Endodermal cell (in vitro differentiated cells): ENCODE data around the gene KCTD17. TPM values are rescaled to one million over a fixed set of nuclear protein-coding genes. Genes with fewer than 3 reads are reported as not detected.

Experiments
- DNase-seq: peaks from one replicate; pipeline ENCODE4 v3.0.0-alpha.2; 2017
- H3K27ac ChIP-seq: 2 replicates; pipeline ENCODE4 v1.5.1; 2013; ENCODE audit warnings: mild to moderate bottlenecking, low read depth, low read length, moderate library complexity
- H3K27me3 ChIP-seq: 2 replicates; pipeline ENCODE4 v1.6.1; 2013; ENCODE audit warnings: mild to moderate bottlenecking, low read length, moderate library complexity; ENCODE audit not compliant: insufficient read depth, control insufficient read depth, poor library complexity, severe bottlenecking
- H3K36me3 ChIP-seq: 2 replicates; pipeline ENCODE4 v1.7.0; 2013; ENCODE audit warnings: mild to moderate bottlenecking, low read length, moderate library complexity; ENCODE audit not compliant: control insufficient read depth, insufficient read depth
- H3K4me1 ChIP-seq: one replicate; pipeline ENCODE4 v1.7.0; 2013; ENCODE audit warnings: low read length; ENCODE audit not compliant: control insufficient read depth, insufficient read depth
- H3K4me3 ChIP-seq: 2 replicates; pipeline ENCODE4 v1.5.1; 2013; ENCODE audit warnings: mild to moderate bottlenecking, low read length, moderate library complexity
- H3K9ac ChIP-seq: 2 replicates; pipeline ENCODE4 v1.6.1; 2013; ENCODE audit warnings: mild to moderate bottlenecking, low read length, moderate library complexity; ENCODE audit not compliant: poor library complexity, severe bottlenecking; ENCODE audit errors: extremely low read depth
- H3K9me3 ChIP-seq: 2 replicates; pipeline ENCODE4 v1.6.1; 2013; ENCODE audit warnings: mild to moderate bottlenecking, low read length, moderate library complexity; ENCODE audit not compliant: control insufficient read depth
- H3K27ac Mint-ChIP-seq: 2 replicates; pipeline ENCODE4 v1.8.0; 2020; ENCODE audit warnings: mixed read lengths
- H3K27me3 Mint-ChIP-seq: 2 replicates; pipeline ENCODE4 v1.8.0; 2021; ENCODE audit warnings: mild to moderate bottlenecking, mixed read lengths; ENCODE audit not compliant: insufficient read depth
- H3K36me3 Mint-ChIP-seq: 2 replicates; pipeline ENCODE4 v1.8.0; 2020; ENCODE audit warnings: low read depth, mixed read lengths
- H3K4me1 Mint-ChIP-seq: 2 replicates; pipeline ENCODE4 v1.8.0; 2020; ENCODE audit warnings: mixed read lengths
- H3K4me3 Mint-ChIP-seq: 2 replicates; pipeline ENCODE4 v1.8.0; 2020; ENCODE audit warnings: mild to moderate bottlenecking, moderate library complexity, mixed read lengths
- H3K9me3 Mint-ChIP-seq: 2 replicates; pipeline ENCODE4 v1.8.0; 2020; ENCODE audit warnings: mild to moderate bottlenecking, mixed read lengths
- CTCF ChIP-seq: fragments of 200-600 bp; sonication (generic); conservative IDR thresholded peaks from 2 replicates; pipeline ENCODE4 v1.5.0; 2021; ENCODE audit warnings: antibody characterized with exemption, mild to moderate bottlenecking
- WGBS, 2 experiments: methylation state at CpG; one replicate each; pipeline versions ENCODE4 v1.1.5 to v1.1.7; 2013; ENCODE audit warnings: missing lambda C conversion rate in 2 of 2, mixed read lengths in 1 of 2; ENCODE audit not compliant: insufficient coverage in 1 of 2, insufficient read length in 1 of 2; 5-methylcytosine and 5-hydroxymethylcytosine counted together
- total RNA-seq, 2 donors: library from RNA; stranded (reverse); fragmentation: NEBNext Ultra II Directional in 1 of 2; extraction: Animal tissue kit (Norgen Biotek cat#: 25700) in 1 of 2; gene quantifications; 2 replicates in 1 of 2; 3 replicates in 1 of 2; pipeline ENCODE4 v1.2.1, GENCODE V29; 2021

KCTD17 gene
- total RNA-seq, 2 donors from 2014 or later, result 35.4 to 37.0 TPM

GRCh38 chr22:37054600-37055365, 3.2 kb downstream of the KCTD17 start:
- Mint-ChIP-seq H3K27me3 (peaks cover 10% of the 10 kb centered on the region), H3K36me3 (peaks cover 17% of the 10 kb centered on the region), H3K4me3 (no peak overlapping the region), H3K27ac (no peak overlapping the region), H3K4me1 (peaks cover 16% of the 10 kb centered on the region), H3K9me3 (no peaks in the 10 kb centered on the region)
- Histone ChIP-seq H3K9me3 (no peaks in the 10 kb centered on the region), H3K27ac (no peak overlapping the region), H3K9ac (no peak overlapping the region), H3K36me3 (peaks cover 3% of the 10 kb centered on the region), H3K4me3 (no peak overlapping the region), H3K27me3 (no peaks in the 10 kb centered on the region), H3K4me1 (no peaks in the 10 kb centered on the region)
- TF ChIP-seq CTCF, result no peak
- DNase-seq, result no peak
- 92 to 93% methylated on average over 16 to 20 of the region's 20 CpGs for WGBS, 2 experiments

GRCh38 chr22:37056246-37056645, 4.7 kb downstream of the KCTD17 start:
- 90 to 91% methylated on average over 2 to 13 of the region's 13 CpGs for WGBS, 2 experiments
- peaks cover 17% of the 10 kb centered on the region for H3K36me3 Mint-ChIP-seq
- H3K27me3 Mint-ChIP-seq, result peaks cover 4% of the 10 kb centered on the region
- H3K9ac ChIP-seq, result no peak overlapping the region
- no peak overlapping the region for H3K27ac ChIP-seq
- no peak for TF ChIP-seq CTCF
- no peak for DNase-seq
- H3K9me3 ChIP-seq, result no peaks in the 10 kb centered on the region
- H3K36me3 ChIP-seq, result peaks cover 3% of the 10 kb centered on the region
- no peak overlapping the region for H3K4me3 Mint-ChIP-seq
- peaks cover 16% of the 10 kb centered on the region for H3K4me1 Mint-ChIP-seq
- H3K27me3 ChIP-seq, result no peaks in the 10 kb centered on the region
- H3K4me1 ChIP-seq, result no peaks in the 10 kb centered on the region
- peak overlapping the region; percentile 66 for H3K27ac Mint-ChIP-seq
- no peaks in the 10 kb centered on the region for H3K9me3 Mint-ChIP-seq
- no peak overlapping the region for H3K4me3 ChIP-seq

GRCh38 chr22:37057226-37057625, 5.7 kb downstream of the KCTD17 start:
- Mint-ChIP-seq H3K27ac (no peak overlapping the region), H3K36me3 (peaks cover 17% of the 10 kb centered on the region), H3K4me1 (peaks cover 16% of the 10 kb centered on the region), H3K4me3 (no peak overlapping the region), H3K9me3 (no peaks in the 10 kb centered on the region), H3K27me3 (peaks cover 4% of the 10 kb centered on the region)
- H3K27me3 ChIP-seq, result no peaks in the 10 kb centered on the region
- H3K36me3 ChIP-seq, result peaks cover 3% of the 10 kb centered on the region
- no peaks in the 10 kb centered on the region for H3K9me3 ChIP-seq
- no peak for TF ChIP-seq CTCF
- DNase-seq, result no peak
- no peaks in the 10 kb centered on the region for H3K4me1 ChIP-seq
- no peak overlapping the region for H3K9ac ChIP-seq
- no peak overlapping the region for H3K27ac ChIP-seq
- no peak overlapping the region for H3K4me3 ChIP-seq
- 80 to 86% methylated on average over 6 to 9 of the region's 9 CpGs for WGBS, 2 experiments
